B cell (primary cell): Measurements from ENCODE around the gene CKMT2. TPM values are rescaled to one million over a fixed set of nuclear protein-coding genes. Genes with fewer than 3 reads are reported as not detected.

Experiments used
- ATAC-seq: fragments of 200-7000 bp; cut with Tn5 transposase; one replicate; pipeline ENCODE4 v1.10.0; 2021; ENCODE audit warnings: low read depth, mild to moderate bottlenecking, moderate number of reproducible peaks, moderate library complexity
- CTCF ChIA-PET: fragments of 350-600 bp; sonication (Branson Sonifier 250); formaldehyde crosslinking; loops from one replicate; lab custom pipeline; 2021; ENCODE audit warnings: antibody characterized with exemption, inconsistent platforms; lab: Charles Lee
- POLR2A ChIA-PET: fragments of 350-600 bp; sonication (Branson Sonifier 250); formaldehyde crosslinking; loops from one replicate; lab custom pipeline; 2021; ENCODE audit warnings: antibody characterized with exemption; lab: Charles Lee
- DNase-seq: peaks from one replicate; pipeline ENCODE4 v3.0.0; 2013
- H2AFZ ChIP-seq: 2 replicates; pipeline ENCODE4 v1.6.1; 2012; ENCODE audit warnings: mild to moderate bottlenecking, low read depth, low read length; ENCODE audit not compliant: insufficient read depth, poor library complexity, severe bottlenecking
- H3K27ac ChIP-seq, 2 donors: 1 replicate in 1 of 2; 2 replicates in 1 of 2; pipeline ENCODE4 v1.5.1; 2012 to 2013; ENCODE audit warnings: low read length in 2 of 2, mild to moderate bottlenecking in 2 of 2, moderate library complexity in 1 of 2
- H3K27me3 ChIP-seq, 4 experiments: fragments of 200-600 bp in 1 of 4; sonication (generic) in 1 of 4; replicated peaks in 1 of 4; 1 replicate in 2 of 4; 2 replicates in 2 of 4; pipeline versions ENCODE4 v1.6.1 to v1.7.0; 2013 to 2016; ENCODE audit warnings: low read length in 3 of 4, mild to moderate bottlenecking in 2 of 4, mixed read lengths in 1 of 4, moderate library complexity in 1 of 4; ENCODE audit not compliant: insufficient read depth in 4 of 4, control insufficient read depth in 3 of 4; ENCODE audit errors: control extremely low read depth in 1 of 4
- H3K36me3 ChIP-seq, 2 experiments: replicated peaks in 1 of 2; 1 replicate in 1 of 2; 2 replicates in 1 of 2; pipeline versions ENCODE4 v1.6.1 to v1.7.1; 2013; ENCODE audit warnings: low read length in 1 of 2; ENCODE audit not compliant: insufficient read depth in 2 of 2, control insufficient read depth in 1 of 2; ENCODE audit errors: control extremely low read depth in 1 of 2, extremely low read depth in 1 of 2
- H3K4me1 ChIP-seq, 2 donors: fragments of 200-600 bp in 1 of 2; sonication (generic) in 1 of 2; 1 replicate in 1 of 2; 2 replicates in 1 of 2; pipeline versions ENCODE4 v1.5.1 to v1.6.1; 2013 to 2017; ENCODE audit warnings: low read length in 2 of 2; ENCODE audit not compliant: control insufficient read depth in 2 of 2, insufficient read depth in 2 of 2
- H3K4me2 ChIP-seq: replicated peaks from 2 replicates; pipeline ENCODE3; 2012; ENCODE audit warnings: mild to moderate bottlenecking, low read depth, low read length; ENCODE audit not compliant: poor library complexity, severe bottlenecking
- H3K4me3 ChIP-seq, 5 experiments: fragments of 200-600 bp in 1 of 5; sonication (generic) in 1 of 5; 1 replicate in 3 of 5; 2 replicates in 2 of 5; pipeline versions ENCODE4 v1.5.1 to v1.7.0; 2011 to 2016; ENCODE audit warnings: low read length in 4 of 5, mild to moderate bottlenecking in 4 of 5, low read depth in 2 of 5, control low read depth in 1 of 5, moderate library complexity in 1 of 5; ENCODE audit not compliant: insufficient read depth in 1 of 5; ENCODE audit errors: control extremely low read depth in 1 of 5, extremely low read depth in 1 of 5
- H3K79me2 ChIP-seq: fragments of 200-600 bp; sonication (generic); one replicate; pipeline ENCODE4 v1.6.0; 2016; ENCODE audit warnings: low read length; ENCODE audit not compliant: control insufficient read depth, insufficient read depth
- H3K9ac ChIP-seq: fragments of 200-600 bp; sonication (generic); 2 replicates; pipeline ENCODE4 v1.6.1; 2017; ENCODE audit warnings: mild to moderate bottlenecking, low read length, moderate library complexity
- H3K9me3 ChIP-seq, 3 donors: one replicate each; pipeline versions ENCODE4 v1.6.1 to v1.7.1; 2013; ENCODE audit warnings: low read length in 2 of 3; ENCODE audit not compliant: control insufficient read depth in 2 of 3, insufficient read depth in 1 of 3; ENCODE audit errors: control extremely low read depth in 1 of 3
- H4K20me1 ChIP-seq: 2 replicates; pipeline ENCODE4 v1.6.0; 2012; ENCODE audit warnings: mild to moderate bottlenecking, low read length; ENCODE audit not compliant: insufficient read depth, control insufficient read depth, poor library complexity, severe bottlenecking
- H3K27ac Mint-ChIP-seq: one replicate; pipeline ENCODE4 v1.8.0; 2021; ENCODE audit warnings: mixed read lengths
- H3K27me3 Mint-ChIP-seq: one replicate; pipeline ENCODE4 v1.8.0; 2021; ENCODE audit warnings: mixed read lengths
- H3K4me1 Mint-ChIP-seq: one replicate; pipeline ENCODE4 v1.8.0; 2021; ENCODE audit warnings: mixed read lengths
- H3K4me3 Mint-ChIP-seq: one replicate; pipeline ENCODE4 v1.8.0; 2021; ENCODE audit warnings: mixed read lengths
- H3K9me3 Mint-ChIP-seq: one replicate; pipeline ENCODE4 v1.8.0; 2022; ENCODE audit warnings: mixed read lengths; ENCODE audit not compliant: insufficient read depth
- EZH2 ChIP-seq: IDR thresholded peaks from 2 replicates; pipeline ENCODE4 v1.6.1; 2012; ENCODE audit warnings: borderline replicate concordance, low read depth, mild to moderate bottlenecking, moderate library complexity, low read length; ENCODE audit not compliant: insufficient read depth, poor library complexity, severe bottlenecking
- WGBS: methylation state at CpG from one replicate; pipeline ENCODE4 v1.1.5; 2013; ENCODE audit warnings: missing lambda C conversion rate; ENCODE audit not compliant: insufficient coverage; 5-methylcytosine and 5-hydroxymethylcytosine counted together
- intact Hi-C: fragments of 100-400 bp; cut with micrococcal nuclease; formaldehyde crosslinking; loops from one replicate; pipeline ENCODE4 v1.10.0; 2022
- polyA plus RNA-seq: library from polyadenylated mRNA; depleted of rRNA; stranded (reverse); fragments of >200 nt; gene quantifications from 2 replicates; pipeline ENCODE4 v1.2.3, GENCODE V29; 2012
- total RNA-seq, 2 donors: library from RNA; stranded (reverse); fragments of 120-200 nt in 1 of 2; gene quantifications; 1 replicate in 1 of 2; 2 replicates in 1 of 2; pipeline versions ENCODE4 v1.2.3 to v1.2.4, GENCODE V29; 2013 to 2022
- TF ChIP-seq, protein P1 (sequence below): fragments of 200-600 bp; IDR thresholded peaks from one replicate; pipeline ENCODE4 v1.8.0; 2022; ENCODE audit warnings: antibody characterized with exemption, mild to moderate bottlenecking

The CKMT2 gene
- total and polyA plus RNA-seq, 2 donors (not counting 1 experiment from before 2014, with no cell fraction given) = not detected

DNA sequence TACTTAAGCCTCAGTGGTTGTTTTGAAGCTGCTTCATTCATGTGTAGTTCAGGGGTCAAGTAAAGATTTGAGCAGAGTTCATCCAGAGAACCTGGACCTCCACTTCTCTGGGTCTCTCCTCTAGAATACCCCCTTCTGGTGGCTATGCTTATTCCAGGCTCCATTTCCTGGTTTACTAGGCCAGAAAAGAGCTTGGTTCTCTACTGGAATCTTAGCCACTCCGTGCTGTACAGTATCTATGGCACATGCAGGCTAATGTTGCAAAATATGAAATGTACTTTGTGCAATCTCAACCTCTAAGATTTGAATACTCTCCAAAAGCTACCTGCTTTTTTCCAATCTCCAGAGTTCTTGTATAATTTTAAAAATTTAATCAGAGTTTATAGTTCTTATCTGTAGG is 50.9 kb downstream of the CKMT2 start:
- peaks cover 15% of the 10 kb centered on the region for H3K4me1 Mint-ChIP-seq
- TF ChIP-seq EZH2 = no peak
- TF ChIP-seq, protein P1, sequence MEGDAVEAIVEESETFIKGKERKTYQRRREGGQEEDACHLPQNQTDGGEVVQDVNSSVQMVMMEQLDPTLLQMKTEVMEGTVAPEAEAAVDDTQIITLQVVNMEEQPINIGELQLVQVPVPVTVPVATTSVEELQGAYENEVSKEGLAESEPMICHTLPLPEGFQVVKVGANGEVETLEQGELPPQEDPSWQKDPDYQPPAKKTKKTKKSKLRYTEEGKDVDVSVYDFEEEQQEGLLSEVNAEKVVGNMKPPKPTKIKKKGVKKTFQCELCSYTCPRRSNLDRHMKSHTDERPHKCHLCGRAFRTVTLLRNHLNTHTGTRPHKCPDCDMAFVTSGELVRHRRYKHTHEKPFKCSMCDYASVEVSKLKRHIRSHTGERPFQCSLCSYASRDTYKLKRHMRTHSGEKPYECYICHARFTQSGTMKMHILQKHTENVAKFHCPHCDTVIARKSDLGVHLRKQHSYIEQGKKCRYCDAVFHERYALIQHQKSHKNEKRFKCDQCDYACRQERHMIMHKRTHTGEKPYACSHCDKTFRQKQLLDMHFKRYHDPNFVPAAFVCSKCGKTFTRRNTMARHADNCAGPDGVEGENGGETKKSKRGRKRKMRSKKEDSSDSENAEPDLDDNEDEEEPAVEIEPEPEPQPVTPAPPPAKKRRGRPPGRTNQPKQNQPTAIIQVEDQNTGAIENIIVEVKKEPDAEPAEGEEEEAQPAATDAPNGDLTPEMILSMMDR = no peak
- CTCF ChIA-PET = no interaction called here
- Histone ChIP-seq H3K9me3 (no peaks in the 10 kb centered on the region), H3K36me3 (no peaks in the 10 kb centered on the region), H3K4me3 (no peak overlapping the region), H4K20me1 (no peaks in the 10 kb centered on the region), H3K4me2 (no peak overlapping the region), H3K27ac (no peak overlapping the region), H3K4me1 (no peaks in the 10 kb centered on the region), H3K79me2 (peaks cover 27% of the 10 kb centered on the region), H3K9ac (no peak overlapping the region), H2AFZ (no peak overlapping the region), H3K27me3 (no peaks in the 10 kb centered on the region)
- DNase-seq (no peak), ATAC-seq (no peak)
- no peaks in the 10 kb centered on the region for H3K27me3 Mint-ChIP-seq
- intact Hi-C loops = no loop called here
- H3K27ac Mint-ChIP-seq = no peak overlapping the region
- H3K4me3 Mint-ChIP-seq = no peak overlapping the region
- no peaks in the 10 kb centered on the region for H3K9me3 Mint-ChIP-seq
- WGBS = no CpG with 5 or more reads among the region's 1 CpG
- POLR2A ChIA-PET = interaction anchor here (0.7 kb wide), 1 partner anchor 10 kb away, joined by 3 read pairs; no protein-coding TSS in a partner anchor

DNA sequence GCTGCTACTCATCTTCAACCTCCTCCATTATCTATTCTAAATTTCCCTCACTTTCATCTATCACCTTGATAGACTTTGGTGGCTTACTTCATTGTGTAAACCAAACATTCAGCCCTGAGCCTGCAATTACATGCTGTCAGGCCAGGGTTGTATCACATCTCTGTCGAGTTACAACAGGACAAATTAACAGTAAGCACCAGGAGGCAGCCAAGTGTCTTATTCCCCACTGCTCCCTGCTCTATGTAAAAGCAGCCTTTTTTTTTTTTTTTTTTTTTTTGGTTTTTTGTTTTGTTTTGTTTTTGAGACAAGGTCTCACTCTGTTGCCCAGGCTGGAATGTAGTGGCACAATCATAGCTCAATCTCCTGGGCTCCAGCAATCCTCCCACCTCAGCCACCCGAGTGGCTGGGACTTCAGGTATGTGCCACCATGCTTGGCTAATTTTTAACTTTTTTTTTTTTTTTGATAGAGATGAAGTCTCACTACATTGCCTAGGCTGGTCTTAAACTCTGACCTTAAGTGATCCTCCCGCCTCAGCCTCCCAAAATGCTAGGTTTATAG is 53.0 kb downstream of the CKMT2 start:
- Mint-ChIP-seq H3K9me3 (peaks cover 3% of the 10 kb centered on the region), H3K4me1 (peaks cover 17% of the 10 kb centered on the region), H3K27ac (no peak overlapping the region), H3K27me3 (no peaks in the 10 kb centered on the region), H3K4me3 (no peak overlapping the region)
- intact Hi-C loops = no loop called here
- ATAC-seq (no peak), DNase-seq (no peak)
- POLR2A ChIA-PET = interaction anchor here (0.7 kb wide), 1 partner anchor 13 kb away, joined by 4 read pairs; no protein-coding TSS in a partner anchor
- no peak overlapping the region for H3K27ac ChIP-seq
- TF ChIP-seq EZH2 = no peak
- TF ChIP-seq, protein P1 = no peak
- H3K27me3 ChIP-seq = no peaks in the 10 kb centered on the region
- no peak overlapping the region for H3K4me3 ChIP-seq
- CTCF ChIA-PET = interaction anchor here (0.7 kb wide), 1 partner anchor 1043 kb away, joined by 3 read pairs; no protein-coding TSS in a partner anchor
- no peak overlapping the region for H3K9ac ChIP-seq
- H3K36me3 ChIP-seq = no peaks in the 10 kb centered on the region
- H3K79me2 ChIP-seq = peaks cover 48% of the 10 kb centered on the region
- 100% methylated on average over 1 of the region's 3 CpGs for WGBS
- H4K20me1 ChIP-seq = no peaks in the 10 kb centered on the region
- no peak overlapping the region for H3K4me2 ChIP-seq
- H3K9me3 ChIP-seq = peaks cover 0 to 4% (median 4%) of the 10 kb centered on the region in 3 donors
- H2AFZ ChIP-seq = no peak overlapping the region
- no peaks in the 10 kb centered on the region for H3K4me1 ChIP-seq
